Endodermal cell (in vitro differentiated cells): Measurements from ENCODE around the gene LOXHD1. TPM values are rescaled to one million over a fixed set of nuclear protein-coding genes. Genes with fewer than 3 reads are reported as not detected.

Experiments
- DNase-seq: peaks from one replicate; pipeline ENCODE4 v3.0.0-alpha.2; 2017
- H3K27ac ChIP-seq: 2 replicates; pipeline ENCODE4 v1.5.1; 2013; ENCODE audit warnings: mild to moderate bottlenecking, low read depth, low read length, moderate library complexity
- H3K27me3 ChIP-seq: 2 replicates; pipeline ENCODE4 v1.6.1; 2013; ENCODE audit warnings: mild to moderate bottlenecking, low read length, moderate library complexity; ENCODE audit not compliant: insufficient read depth, control insufficient read depth, poor library complexity, severe bottlenecking
- H3K36me3 ChIP-seq: 2 replicates; pipeline ENCODE4 v1.7.0; 2013; ENCODE audit warnings: mild to moderate bottlenecking, low read length, moderate library complexity; ENCODE audit not compliant: control insufficient read depth, insufficient read depth
- H3K4me1 ChIP-seq: one replicate; pipeline ENCODE4 v1.7.0; 2013; ENCODE audit warnings: low read length; ENCODE audit not compliant: control insufficient read depth, insufficient read depth
- H3K4me3 ChIP-seq: 2 replicates; pipeline ENCODE4 v1.5.1; 2013; ENCODE audit warnings: mild to moderate bottlenecking, low read length, moderate library complexity
- H3K9ac ChIP-seq: 2 replicates; pipeline ENCODE4 v1.6.1; 2013; ENCODE audit warnings: mild to moderate bottlenecking, low read length, moderate library complexity; ENCODE audit not compliant: poor library complexity, severe bottlenecking; ENCODE audit errors: extremely low read depth
- H3K9me3 ChIP-seq: 2 replicates; pipeline ENCODE4 v1.6.1; 2013; ENCODE audit warnings: mild to moderate bottlenecking, low read length, moderate library complexity; ENCODE audit not compliant: control insufficient read depth
- H3K27ac Mint-ChIP-seq: 2 replicates; pipeline ENCODE4 v1.8.0; 2020; ENCODE audit warnings: mixed read lengths
- H3K27me3 Mint-ChIP-seq: 2 replicates; pipeline ENCODE4 v1.8.0; 2021; ENCODE audit warnings: mild to moderate bottlenecking, mixed read lengths; ENCODE audit not compliant: insufficient read depth
- H3K36me3 Mint-ChIP-seq: 2 replicates; pipeline ENCODE4 v1.8.0; 2020; ENCODE audit warnings: low read depth, mixed read lengths
- H3K4me1 Mint-ChIP-seq: 2 replicates; pipeline ENCODE4 v1.8.0; 2020; ENCODE audit warnings: mixed read lengths
- H3K4me3 Mint-ChIP-seq: 2 replicates; pipeline ENCODE4 v1.8.0; 2020; ENCODE audit warnings: mild to moderate bottlenecking, moderate library complexity, mixed read lengths
- H3K9me3 Mint-ChIP-seq: 2 replicates; pipeline ENCODE4 v1.8.0; 2020; ENCODE audit warnings: mild to moderate bottlenecking, mixed read lengths
- WGBS, 2 experiments: methylation state at CpG; one replicate each; pipeline versions ENCODE4 v1.1.5 to v1.1.7; 2013; ENCODE audit warnings: missing lambda C conversion rate in 2 of 2, mixed read lengths in 1 of 2; ENCODE audit not compliant: insufficient coverage in 1 of 2, insufficient read length in 1 of 2; 5-methylcytosine and 5-hydroxymethylcytosine counted together
- total RNA-seq, 2 donors: library from RNA; stranded (reverse); fragmentation: NEBNext Ultra II Directional in 1 of 2; extraction: Animal tissue kit (Norgen Biotek cat#: 25700) in 1 of 2; gene quantifications; 2 replicates in 1 of 2; 3 replicates in 1 of 2; pipeline ENCODE4 v1.2.1, GENCODE V29; 2021
- TF ChIP-seq, protein P1 (sequence below): fragments of 200-600 bp; sonication (generic); conservative IDR thresholded peaks from 2 replicates; pipeline ENCODE4 v1.5.0; 2021; ENCODE audit warnings: antibody characterized with exemption, mild to moderate bottlenecking

Gene LOXHD1
- total RNA-seq, 2 donors from 2014 or later: 2.1 TPM; not detected in 1

- H3K27me3 Mint-ChIP-seq: no peaks in the 10 kb centered on the region
- Histone ChIP-seq H3K27ac (no peak overlapping the region), H3K9me3 (no peaks in the 10 kb centered on the region), H3K9ac (no peak overlapping the region), H3K36me3 (no peaks in the 10 kb centered on the region), H3K4me3 (no peak overlapping the region), H3K27me3 (no peaks in the 10 kb centered on the region), H3K4me1 (no peaks in the 10 kb centered on the region)
- no peak overlapping the region for H3K27ac Mint-ChIP-seq
- no peak for DNase-seq
- WGBS, 2 experiments: 89 to 90% methylated on average over 2 to 3 of the region's 3 CpGs
- TF ChIP-seq, protein P1, sequence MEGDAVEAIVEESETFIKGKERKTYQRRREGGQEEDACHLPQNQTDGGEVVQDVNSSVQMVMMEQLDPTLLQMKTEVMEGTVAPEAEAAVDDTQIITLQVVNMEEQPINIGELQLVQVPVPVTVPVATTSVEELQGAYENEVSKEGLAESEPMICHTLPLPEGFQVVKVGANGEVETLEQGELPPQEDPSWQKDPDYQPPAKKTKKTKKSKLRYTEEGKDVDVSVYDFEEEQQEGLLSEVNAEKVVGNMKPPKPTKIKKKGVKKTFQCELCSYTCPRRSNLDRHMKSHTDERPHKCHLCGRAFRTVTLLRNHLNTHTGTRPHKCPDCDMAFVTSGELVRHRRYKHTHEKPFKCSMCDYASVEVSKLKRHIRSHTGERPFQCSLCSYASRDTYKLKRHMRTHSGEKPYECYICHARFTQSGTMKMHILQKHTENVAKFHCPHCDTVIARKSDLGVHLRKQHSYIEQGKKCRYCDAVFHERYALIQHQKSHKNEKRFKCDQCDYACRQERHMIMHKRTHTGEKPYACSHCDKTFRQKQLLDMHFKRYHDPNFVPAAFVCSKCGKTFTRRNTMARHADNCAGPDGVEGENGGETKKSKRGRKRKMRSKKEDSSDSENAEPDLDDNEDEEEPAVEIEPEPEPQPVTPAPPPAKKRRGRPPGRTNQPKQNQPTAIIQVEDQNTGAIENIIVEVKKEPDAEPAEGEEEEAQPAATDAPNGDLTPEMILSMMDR: no peak
- H3K36me3 Mint-ChIP-seq: no peaks in the 10 kb centered on the region
- H3K4me3 Mint-ChIP-seq: no peak overlapping the region
- H3K9me3 Mint-ChIP-seq: no peaks in the 10 kb centered on the region
- no peaks in the 10 kb centered on the region for H3K4me1 Mint-ChIP-seq
Observed at GRCh38 chr18:46528037-46528436, 129.0 kb downstream of the LOXHD1 start.

DNA sequence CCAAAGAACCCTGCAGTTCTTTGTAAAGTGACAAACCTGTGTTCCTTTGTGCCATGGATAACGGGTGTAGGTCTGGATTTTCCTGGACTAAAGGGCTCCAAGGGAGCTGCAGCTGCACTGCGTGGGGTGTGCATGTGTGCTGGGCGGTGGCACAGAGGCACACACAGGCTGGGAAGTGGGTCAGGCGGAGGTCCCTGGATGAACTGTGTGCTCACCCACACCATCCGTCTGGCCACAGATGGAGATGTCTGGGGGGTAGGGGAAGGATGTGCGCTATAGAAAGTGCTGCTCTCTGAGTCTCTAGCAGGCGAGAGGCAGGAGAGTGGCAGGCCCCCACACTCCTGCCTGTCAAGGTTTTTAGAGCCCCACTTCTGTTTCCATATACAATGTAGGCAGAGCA is 137.2 kb downstream of the LOXHD1 start:
- DNase-seq: no peak
- no peaks in the 10 kb centered on the region for H3K36me3 ChIP-seq
- H3K4me1 ChIP-seq: no peaks in the 10 kb centered on the region
- Mint-ChIP-seq H3K27me3 (no peaks in the 10 kb centered on the region), H3K9me3 (no peaks in the 10 kb centered on the region), H3K36me3 (no peaks in the 10 kb centered on the region), H3K4me1 (no peaks in the 10 kb centered on the region), H3K27ac (no peak overlapping the region), H3K4me3 (no peak overlapping the region)
- 86 to 97% methylated on average over 6 to 7 of the region's 7 CpGs for WGBS, 2 experiments
- TF ChIP-seq, protein P1: no peak
- no peak overlapping the region for H3K27ac ChIP-seq
- H3K27me3 ChIP-seq: peaks cover 10% of the 10 kb centered on the region
- no peaks in the 10 kb centered on the region for H3K9me3 ChIP-seq
- H3K4me3 ChIP-seq: no peak overlapping the region
- H3K9ac ChIP-seq: no peak overlapping the region

DNA sequence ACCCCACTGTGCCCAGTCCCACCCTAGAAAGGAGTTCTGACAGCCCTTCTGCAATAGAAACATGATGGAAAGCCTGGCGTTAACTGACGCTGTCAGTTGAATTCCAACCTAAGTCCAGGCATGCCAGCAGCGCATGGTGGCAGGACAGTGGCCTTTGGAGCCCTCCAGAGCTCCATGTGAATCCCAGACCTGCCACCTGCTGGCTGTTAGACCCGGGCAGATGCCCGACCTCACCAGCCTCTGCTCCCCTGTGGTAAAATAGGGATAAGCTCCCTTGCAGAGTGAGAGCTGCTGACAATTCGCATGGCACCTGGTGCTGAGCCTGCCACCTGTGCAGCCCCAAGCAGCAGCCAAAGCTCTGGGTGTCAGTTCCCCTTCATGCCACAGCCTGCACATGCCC is 138.6 kb downstream of the LOXHD1 start:
- no peaks in the 10 kb centered on the region for H3K9me3 ChIP-seq
- H3K27ac Mint-ChIP-seq: no peak overlapping the region
- H3K27me3 ChIP-seq: peaks cover 21% of the 10 kb centered on the region
- H3K36me3 Mint-ChIP-seq: no peaks in the 10 kb centered on the region
- H3K4me1 ChIP-seq: no peaks in the 10 kb centered on the region
- H3K4me1 Mint-ChIP-seq: no peaks in the 10 kb centered on the region
- DNase-seq: peak; percentile 75
- no peak overlapping the region for H3K4me3 ChIP-seq
- H3K36me3 ChIP-seq: no peaks in the 10 kb centered on the region
- peaks cover 7% of the 10 kb centered on the region for H3K27me3 Mint-ChIP-seq
- no peaks in the 10 kb centered on the region for H3K9me3 Mint-ChIP-seq
- no peak overlapping the region for H3K4me3 Mint-ChIP-seq
- H3K9ac ChIP-seq: no peak overlapping the region
- TF ChIP-seq, protein P1: peak; percentile 71
- H3K27ac ChIP-seq: no peak overlapping the region
- WGBS, 2 experiments: 64 to 69% methylated on average over 6 of the region's 6 CpGs
